ENCODE measurements around the gene ACACB.

- TF ChIP-seq EP300 (IDR thresholded peaks at IDR 0.05), result no peak
- TF ChIP-seq, protein P1, sequence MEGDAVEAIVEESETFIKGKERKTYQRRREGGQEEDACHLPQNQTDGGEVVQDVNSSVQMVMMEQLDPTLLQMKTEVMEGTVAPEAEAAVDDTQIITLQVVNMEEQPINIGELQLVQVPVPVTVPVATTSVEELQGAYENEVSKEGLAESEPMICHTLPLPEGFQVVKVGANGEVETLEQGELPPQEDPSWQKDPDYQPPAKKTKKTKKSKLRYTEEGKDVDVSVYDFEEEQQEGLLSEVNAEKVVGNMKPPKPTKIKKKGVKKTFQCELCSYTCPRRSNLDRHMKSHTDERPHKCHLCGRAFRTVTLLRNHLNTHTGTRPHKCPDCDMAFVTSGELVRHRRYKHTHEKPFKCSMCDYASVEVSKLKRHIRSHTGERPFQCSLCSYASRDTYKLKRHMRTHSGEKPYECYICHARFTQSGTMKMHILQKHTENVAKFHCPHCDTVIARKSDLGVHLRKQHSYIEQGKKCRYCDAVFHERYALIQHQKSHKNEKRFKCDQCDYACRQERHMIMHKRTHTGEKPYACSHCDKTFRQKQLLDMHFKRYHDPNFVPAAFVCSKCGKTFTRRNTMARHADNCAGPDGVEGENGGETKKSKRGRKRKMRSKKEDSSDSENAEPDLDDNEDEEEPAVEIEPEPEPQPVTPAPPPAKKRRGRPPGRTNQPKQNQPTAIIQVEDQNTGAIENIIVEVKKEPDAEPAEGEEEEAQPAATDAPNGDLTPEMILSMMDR (IDR thresholded peaks at IDR 0.05), result no peak
Measured at GRCh38 chr12:109201496-109201885, 85.1 kb downstream of the ACACB start.
